C4-2B (cell line): ENCODE results near the gene PRKCE.

Experiments used
- ZFX ChIP-seq: fragments of 450-650 bp; IDR thresholded peaks from 2 replicates; pipeline ENCODE4 v1.6.1; 2017
- TF ChIP-seq, protein P1 (sequence below): fragments of 450-650 bp; conservative IDR thresholded peaks from 2 replicates; pipeline ENCODE4 v1.5.1; 2017; ENCODE audit warnings: mild to moderate bottlenecking

DNA sequence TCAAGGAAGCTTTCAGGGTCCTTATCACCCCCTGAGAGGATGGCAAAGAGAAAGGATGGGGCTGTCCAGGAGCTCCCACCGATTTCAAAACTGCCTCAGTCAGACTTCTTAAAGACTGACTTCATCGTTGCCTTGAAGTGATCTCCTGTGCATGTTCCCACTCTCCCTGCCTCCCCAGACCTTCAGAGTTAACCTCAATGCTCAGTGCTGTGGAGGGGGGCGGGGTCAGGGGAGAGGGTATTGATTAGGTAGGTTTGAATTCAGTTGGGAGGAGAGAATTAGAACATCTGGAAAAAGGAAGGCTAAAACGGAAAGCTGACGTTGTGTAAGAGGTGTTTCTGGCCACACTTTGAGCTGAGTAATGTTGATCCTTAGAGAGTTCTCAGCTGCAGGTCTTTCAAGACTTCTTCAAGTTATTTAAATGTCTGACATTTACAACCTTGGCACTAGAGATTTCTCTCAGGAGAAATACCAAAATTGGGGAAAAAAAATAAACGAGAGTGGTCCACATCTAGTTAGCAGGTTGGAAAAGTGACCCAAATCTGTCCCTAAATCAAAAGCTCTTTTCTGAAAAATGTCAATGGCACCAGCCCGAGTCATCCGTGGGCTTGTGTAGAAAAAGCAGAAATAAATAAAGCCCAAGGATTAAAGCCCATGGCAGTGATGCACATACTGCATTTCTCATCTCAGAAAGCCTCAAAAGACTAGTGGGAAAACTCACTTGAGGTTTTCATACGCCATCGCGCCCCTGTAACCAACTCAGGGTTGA, 511.0 kb downstream of the PRKCE start:
- TF ChIP-seq, protein P1, sequence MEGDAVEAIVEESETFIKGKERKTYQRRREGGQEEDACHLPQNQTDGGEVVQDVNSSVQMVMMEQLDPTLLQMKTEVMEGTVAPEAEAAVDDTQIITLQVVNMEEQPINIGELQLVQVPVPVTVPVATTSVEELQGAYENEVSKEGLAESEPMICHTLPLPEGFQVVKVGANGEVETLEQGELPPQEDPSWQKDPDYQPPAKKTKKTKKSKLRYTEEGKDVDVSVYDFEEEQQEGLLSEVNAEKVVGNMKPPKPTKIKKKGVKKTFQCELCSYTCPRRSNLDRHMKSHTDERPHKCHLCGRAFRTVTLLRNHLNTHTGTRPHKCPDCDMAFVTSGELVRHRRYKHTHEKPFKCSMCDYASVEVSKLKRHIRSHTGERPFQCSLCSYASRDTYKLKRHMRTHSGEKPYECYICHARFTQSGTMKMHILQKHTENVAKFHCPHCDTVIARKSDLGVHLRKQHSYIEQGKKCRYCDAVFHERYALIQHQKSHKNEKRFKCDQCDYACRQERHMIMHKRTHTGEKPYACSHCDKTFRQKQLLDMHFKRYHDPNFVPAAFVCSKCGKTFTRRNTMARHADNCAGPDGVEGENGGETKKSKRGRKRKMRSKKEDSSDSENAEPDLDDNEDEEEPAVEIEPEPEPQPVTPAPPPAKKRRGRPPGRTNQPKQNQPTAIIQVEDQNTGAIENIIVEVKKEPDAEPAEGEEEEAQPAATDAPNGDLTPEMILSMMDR: no peak
- TF ChIP-seq ZFX: no peak
